Activated T-cell treated with anti-CD3 and anti-CD28 coated beads for 4 hours (primary cell): ENCODE data around the gene THEMIS.
"Not testable (repeated sequence)": the region's sequence is repeated elsewhere in the genome, so short reads cannot be mapped to it uniquely, and the experiment has no call there.

Experiments used
- DNase-seq: peaks from one replicate; pipeline ENCODE4 v3.0.0-alpha.2; 2020

THEMIS gene

GRCh38 chr6:127716465-127716864 is 184.4 kb downstream of the THEMIS start:
- no peak for DNase-seq

DNA sequence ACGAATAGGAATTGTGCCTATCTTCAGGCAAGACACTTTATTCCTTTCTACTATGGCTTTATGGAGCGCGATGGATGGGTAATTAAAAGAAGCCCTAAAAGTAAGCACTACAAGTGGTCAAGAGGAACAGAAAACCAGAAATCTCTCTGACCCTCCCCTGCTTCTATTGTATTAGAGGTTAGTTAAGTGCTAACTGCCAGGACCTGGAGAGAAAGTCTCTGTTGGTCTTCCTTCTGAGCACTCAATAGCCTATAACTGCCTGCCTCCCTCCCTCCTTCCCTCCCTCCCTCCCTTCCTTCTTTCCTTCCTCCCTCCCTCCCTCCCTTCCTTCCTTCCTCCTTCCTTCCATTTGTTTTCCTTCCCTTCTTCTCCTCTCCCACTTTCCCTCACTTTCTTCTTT is 190.2 kb downstream of the THEMIS start:
- no peak for DNase-seq

- DNase-seq, result no peak
These were observed 194.6 kb downstream of the THEMIS start for GRCh38 chr6:127706216-127706615.

GRCh38 chr6:127695108-127695507 is 205.8 kb downstream of the THEMIS start:
- DNase-seq, result no peak

DNA sequence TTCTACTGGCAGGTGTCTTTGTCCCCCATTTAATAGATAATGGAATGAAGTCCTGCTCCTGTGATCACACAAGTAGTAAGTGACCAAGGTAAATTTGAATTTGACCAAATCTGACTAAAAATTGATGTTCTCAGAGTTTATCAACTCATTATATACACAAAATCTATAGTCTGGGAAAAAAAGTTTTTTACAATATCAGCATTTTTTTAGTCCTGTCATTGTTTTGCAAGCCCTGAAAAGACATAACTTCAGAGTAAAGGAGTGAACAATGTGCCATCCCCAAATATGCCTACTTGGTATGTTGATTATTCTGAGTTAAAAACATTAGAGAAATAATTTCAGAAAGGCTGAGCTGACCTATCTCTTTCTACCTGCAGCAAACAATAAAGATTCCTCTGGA is 209.7 kb downstream of the THEMIS start:
- DNase-seq, result no peak

- no peak for DNase-seq
These were observed 210.3 kb downstream of the THEMIS start for GRCh38 chr6:127690588-127690987.

GRCh38 chr6:127690092-127690491 is 210.8 kb downstream of the THEMIS start:
- no peak for DNase-seq

- DNase-seq, result not testable (repeated sequence)
These were observed 213.4 kb downstream of the THEMIS start for GRCh38 chr6:127687490-127687889.

- no peak for DNase-seq
These were observed 214.8 kb downstream of the THEMIS start for GRCh38 chr6:127686084-127686483.

DNA sequence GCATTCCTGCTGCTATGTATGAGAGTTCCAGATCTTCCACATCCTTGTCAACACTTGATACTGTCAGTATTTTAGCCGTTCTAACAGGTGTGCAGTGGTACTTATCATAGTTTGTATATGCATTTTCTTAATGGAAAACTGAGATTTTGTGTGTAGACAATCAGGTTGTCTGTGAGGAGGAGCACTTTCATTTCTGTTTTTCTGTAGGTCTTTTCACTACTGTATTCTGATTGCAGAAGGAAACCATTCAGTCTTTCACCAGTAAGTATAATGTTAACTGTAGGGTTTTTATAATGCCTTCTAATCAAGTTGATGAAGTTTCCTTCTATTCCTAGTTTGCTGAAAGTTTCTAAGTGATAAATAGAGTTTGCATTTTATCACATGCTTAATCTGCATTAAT is 216.4 kb downstream of the THEMIS start:
- no peak for DNase-seq
